ENCODE data around the gene RASEF.
A peak's percentile ranks its signal among the peaks of the same experiment; 100 is the strongest.

The RASEF gene

GRCh38 chr9:83056911-83057310 lies 6.0 kb downstream of the RASEF start:
- TF ChIP-seq CTCF (IDR thresholded peaks at IDR 0.05) = no peak
- TF ChIP-seq ZFX (IDR thresholded peaks at IDR 0.05; ENCODE audit: borderline replicate concordance) = no peak
- H3K27ac ChIP-seq = no peak overlapping the region

- TF ChIP-seq CTCF (IDR thresholded peaks at IDR 0.05) = no peak
- TF ChIP-seq ZFX (IDR thresholded peaks at IDR 0.05; ENCODE audit: borderline replicate concordance) = no peak
- H3K27ac ChIP-seq = no peak overlapping the region
Observed at GRCh38 chr9:83056174-83056573, 6.8 kb downstream of the RASEF start.

- TF ChIP-seq ZFX (IDR thresholded peaks at IDR 0.05; ENCODE audit: borderline replicate concordance) = no peak
- TF ChIP-seq CTCF (IDR thresholded peaks at IDR 0.05) = no peak
- no peak overlapping the region; the same call in 1 of the 2 replicates for H3K27ac ChIP-seq
Observed at GRCh38 chr9:83047839-83048775, 14.8 kb downstream of the RASEF start.

- no peak overlapping the region for H3K27ac ChIP-seq
- no peak for TF ChIP-seq ZFX (IDR thresholded peaks at IDR 0.05; ENCODE audit: borderline replicate concordance)
- TF ChIP-seq CTCF (IDR thresholded peaks at IDR 0.05) = no peak
Observed at GRCh38 chr9:83043597-83043996, 19.3 kb downstream of the RASEF start.

- H3K27ac ChIP-seq = peak overlapping the region; percentile 32; the same call in 1 of the 2 replicates
Observed at GRCh38 chr9:83041771-83042170, 21.2 kb downstream of the RASEF start.

GRCh38 chr9:83039303-83039702 lies 23.6 kb downstream of the RASEF start:
- no peak overlapping the region for H3K27ac ChIP-seq
- TF ChIP-seq ZFX (IDR thresholded peaks at IDR 0.05; ENCODE audit: borderline replicate concordance) (no peak), CTCF (IDR thresholded peaks at IDR 0.05) (no peak)

More at GRCh38 chr9:83041771-83042170, 21.2 kb downstream of the RASEF start:
- TF ChIP-seq ZFX (IDR thresholded peaks at IDR 0.05; ENCODE audit: borderline replicate concordance) = no peak
- TF ChIP-seq CTCF (IDR thresholded peaks at IDR 0.05) = no peak

- no peak for TF ChIP-seq ZFX (IDR thresholded peaks at IDR 0.05; ENCODE audit: borderline replicate concordance)
- TF ChIP-seq CTCF (IDR thresholded peaks at IDR 0.05) = no peak
- H3K27ac ChIP-seq = no peak overlapping the region
Observed at GRCh38 chr9:83036043-83036442, 26.9 kb downstream of the RASEF start.

Measured in 22Rv1 (cell line).